Neural cell (in vitro differentiated cells): ENCODE data around the gene MSI2. TPM values are rescaled to one million over a fixed set of nuclear protein-coding genes. Genes with fewer than 3 reads are reported as not detected.

Experiments used
- H2AFZ ChIP-seq: fragments of 200-600, 300-800 bp; sonication (generic), shearing (Covaris generic); 2 replicates; pipeline ENCODE4 v1.6.0; 2014; ENCODE audit warnings: low read depth, mild to moderate bottlenecking, antibody characterized with exemption, low read length, moderate library complexity
- H3F3A ChIP-seq: fragments of 200-600 bp; shearing (Covaris generic); 2 replicates; pipeline ENCODE4 v1.6.1; 2016; ENCODE audit warnings: mild to moderate bottlenecking, moderate library complexity, mixed read lengths, antibody characterized with exemption, low read length; ENCODE audit not compliant: insufficient read depth, poor library complexity, severe bottlenecking
- H3K27ac ChIP-seq: fragments of 200-600, 300-800 bp; sonication (generic), shearing (Covaris generic); 2 replicates; pipeline ENCODE4 v1.5.1; 2014; ENCODE audit warnings: mild to moderate bottlenecking, low read length, moderate library complexity
- H3K27me3 ChIP-seq: fragments of 300-800, 200-600 bp; sonication (generic), shearing (Covaris generic); 2 replicates; pipeline ENCODE4 v1.6.0; 2014; ENCODE audit warnings: mild to moderate bottlenecking, low read depth, low read length, moderate library complexity; ENCODE audit not compliant: insufficient read depth
- H3K36me3 ChIP-seq: fragments of 300-800, 200-600 bp; sonication (generic), shearing (Covaris generic); 2 replicates; pipeline ENCODE4 v1.5.1; 2014; ENCODE audit warnings: mild to moderate bottlenecking, antibody characterized with exemption, low read length, moderate library complexity; ENCODE audit not compliant: insufficient read depth
- H3K4me2 ChIP-seq: fragments of 300-800, 200-600 bp; sonication (generic), shearing (Covaris generic); 2 replicates; pipeline ENCODE4 v1.6.0; 2014; ENCODE audit warnings: mild to moderate bottlenecking, low read length
- H3K4me3 ChIP-seq: fragments of 300-800, 200-600 bp; sonication (generic), shearing (Covaris generic); 2 replicates; pipeline ENCODE4 v1.5.1; 2014; ENCODE audit warnings: mild to moderate bottlenecking, low read length, moderate library complexity
- H3K79me2 ChIP-seq: fragments of 200-600 bp; shearing (Covaris generic); replicated peaks from 2 replicates; pipeline ENCODE4 v1.6.0; 2014; ENCODE audit warnings: mild to moderate bottlenecking, low read length, moderate library complexity; ENCODE audit not compliant: insufficient read depth
- H3K9ac ChIP-seq: fragments of 300-800, 200-600 bp; sonication (generic), shearing (Covaris generic); 2 replicates; pipeline ENCODE4 v1.6.1; 2016; ENCODE audit warnings: mild to moderate bottlenecking, low read length, mixed read lengths
- H3K9me2 ChIP-seq: fragments of 200-600 bp; shearing (Covaris generic); 2 replicates; pipeline ENCODE4 v1.6.1; 2016; ENCODE audit warnings: mild to moderate bottlenecking, low read length, mixed read lengths; ENCODE audit not compliant: insufficient read depth
- H3K9me3 ChIP-seq: fragments of 200-600, 300-800 bp; sonication (generic), shearing (Covaris generic); 2 replicates; pipeline ENCODE4 v1.6.1; 2016; ENCODE audit warnings: mild to moderate bottlenecking, mixed run types, low read length, moderate library complexity, mixed read lengths
- H4K20me1 ChIP-seq: fragments of 200-600 bp; shearing (Covaris generic); 2 replicates; pipeline ENCODE4 v1.6.1; 2016; ENCODE audit warnings: mild to moderate bottlenecking, mixed run types; ENCODE audit not compliant: insufficient read depth
- CTCF ChIP-seq: fragments of 450-650 bp; IDR thresholded peaks from 2 replicates; pipeline ENCODE4 v1.5.1; 2014; ENCODE audit warnings: antibody characterized with exemption, mild to moderate bottlenecking, moderate library complexity; ENCODE audit not compliant: poor library complexity, severe bottlenecking
- EP300 ChIP-seq: fragments of 450-650 bp; conservative IDR thresholded peaks from 2 replicates; pipeline ENCODE4 v1.6.1; 2014; ENCODE audit warnings: antibody characterized with exemption, mild to moderate bottlenecking, moderate library complexity; ENCODE audit not compliant: poor library complexity, severe bottlenecking
- EZH2 ChIP-seq: fragments of 200-600, 300-800 bp; shearing (Covaris generic), sonication (generic); IDR thresholded peaks from 2 replicates; pipeline ENCODE4 v1.6.1; 2014; ENCODE audit warnings: antibody characterized with exemption, low read length, borderline replicate concordance, mild to moderate bottlenecking; ENCODE audit not compliant: insufficient read depth, poor library complexity, severe bottlenecking
- MXI1 ChIP-seq: fragments of 450-650 bp; conservative IDR thresholded peaks from 2 replicates; pipeline ENCODE4 v1.6.1; 2014; ENCODE audit warnings: antibody characterized with exemption, mild to moderate bottlenecking; ENCODE audit not compliant: poor library complexity, severe bottlenecking
- POLR2AphosphoS5 ChIP-seq: IDR thresholded peaks from 2 replicates; pipeline ENCODE4 v1.6.1; 2012
- RAD21 ChIP-seq: fragments of 450-650 bp; conservative IDR thresholded peaks from 2 replicates; pipeline ENCODE4 v1.6.1; 2014; ENCODE audit warnings: antibody characterized with exemption, mild to moderate bottlenecking, moderate library complexity
- REST ChIP-seq: IDR thresholded peaks from 2 replicates; pipeline ENCODE4 v1.6.1; 2012; ENCODE audit warnings: borderline replicate concordance
- SMC3 ChIP-seq: fragments of 450-650 bp; conservative IDR thresholded peaks from 2 replicates; pipeline ENCODE4 v1.6.1; 2014; ENCODE audit warnings: antibody characterized with exemption, mild to moderate bottlenecking, moderate library complexity; ENCODE audit not compliant: poor library complexity
- TAF1 ChIP-seq: IDR thresholded peaks from 2 replicates; pipeline ENCODE4 v1.6.1; 2012; ENCODE audit warnings: low read depth
- polyA plus RNA-seq: library from polyadenylated mRNA; depleted of rRNA; stranded (reverse); fragments of >200 nt; gene quantifications from 2 replicates; pipeline ENCODE4 v1.2.3, GENCODE V29; 2014

The MSI2 gene
- polyA plus RNA-seq, 1 donor from 2014 or later = 61.4 TPM

GRCh38 chr17:57684711-57685498 lies 428.6 kb downstream of the MSI2 start:
- Histone ChIP-seq H3K79me2 (no peaks in the 10 kb centered on the region), H3K9ac (no peak overlapping the region), H3K27me3 (no peaks in the 10 kb centered on the region), H3K4me2 (no peak overlapping the region), H3K9me3 (no peaks in the 10 kb centered on the region), H3K9me2 (no peaks in the 10 kb centered on the region), H3K4me3 (no peak overlapping the region), H2AFZ (no peak overlapping the region), H3F3A (no peaks in the 10 kb centered on the region), H4K20me1 (no peaks in the 10 kb centered on the region), H3K27ac (no peak overlapping the region), H3K36me3 (no peaks in the 10 kb centered on the region)
- no peak for TF ChIP-seq POLR2AphosphoS5
- TF ChIP-seq SMC3 = no peak
- no peak for TF ChIP-seq EZH2
- TF ChIP-seq EP300 = no peak
- no peak for TF ChIP-seq CTCF
- no peak for TF ChIP-seq MXI1
- TF ChIP-seq TAF1 = no peak
- no peak for TF ChIP-seq REST
- TF ChIP-seq RAD21 = no peak

GRCh38 chr17:57685499-57686132 lies 429.3 kb downstream of the MSI2 start:
- Histone ChIP-seq H3K27ac (no peak overlapping the region), H3K36me3 (no peaks in the 10 kb centered on the region), H3K4me2 (no peak overlapping the region), H3K9ac (no peak overlapping the region), H3K27me3 (no peaks in the 10 kb centered on the region), H3K9me2 (no peaks in the 10 kb centered on the region), H3K79me2 (no peaks in the 10 kb centered on the region), H2AFZ (no peak overlapping the region), H4K20me1 (no peaks in the 10 kb centered on the region), H3K9me3 (no peaks in the 10 kb centered on the region), H3F3A (no peaks in the 10 kb centered on the region), H3K4me3 (no peak overlapping the region)
- TF ChIP-seq SMC3 (no peak), EZH2 (no peak), MXI1 (no peak), EP300 (no peak), CTCF (no peak), REST (no peak), POLR2AphosphoS5 (no peak), RAD21 (no peak), TAF1 (no peak)
